Measurements from ENCODE around the gene LRRC4B. TPM values are rescaled to one million over a fixed set of nuclear protein-coding genes. Genes with fewer than 3 reads are reported as not detected.

LRRC4B gene
- total and polyA plus RNA-seq, 2 of the 8 experiments (the other 6 are each of a cell fraction or from before 2014, with no cell fraction given) = 13.4 to 21.2 TPM

GRCh38 chr19:50490991-50491472, 77.2 kb downstream of the LRRC4B start:
- no peak overlapping the region for H3K56ac ChIP-seq (replicated peaks; ENCODE audit: insufficient read length, low read depth, low read length)
- H2BK12ac ChIP-seq (ENCODE audit: low read depth, low read length) = no peak overlapping the region
- DNase-seq (ENCODE audit: low read depth in 1 of 2, low spot score in 2 of 2) (no peak), FAIRE-seq (no peak)
- ChIA-PET CTCF (ENCODE audit: partially characterized antibody) (interaction anchor here (0.6 to 2.2 kb wide), 6 partner anchors 12 to 259 kb away, joined by 3 to 7 read pairs (median 6); no protein-coding TSS in a partner anchor), POLR2A (ENCODE audit: partially characterized antibody) (interaction anchor here (1.2 to 2.7 kb wide), 3 partner anchors 9 to 15 kb away, joined by 3 to 12 read pairs (median 7); partner anchors contain the start of genes EMC10 and GARIN5A)
- H3K4me3 ChIP-seq (ENCODE audit: extremely low read depth in 1 of 4, insufficient read depth in 2 of 4, low read depth in 3 of 4, low read length in 4 of 4) = 0 out of 8 replicates have a peak overlapping the region, but pooled peaks of 1 of the 4 experiments have one; percentile 19
- no peak overlapping the region for H2BK15ac ChIP-seq (ENCODE audit: low read length)
- H3K36me3 ChIP-seq (ENCODE audit: control insufficient read depth in 2 of 4, insufficient read depth in 4 of 4, low read length in 3 of 4) = 0 out of 8 replicates have a peak, but pooled peaks cover 0 to 3% (median 0%) of the 10 kb centered on the region in 4 experiments
- H3K79me2 ChIP-seq (ENCODE audit: control insufficient read depth in 1 of 2, insufficient read depth in 2 of 2, low read length in 2 of 2) = no peaks in the 10 kb centered on the region
- H3K4me2 ChIP-seq (ENCODE audit: insufficient read depth in 1 of 2, low read depth in 2 of 2, low read length in 2 of 2) = peak overlapping the region; percentile 40 to 63; a peak in 2 of 4 replicates
- H3K14ac ChIP-seq (ENCODE audit: insufficient read length) = no peak overlapping the region
- H4K5ac ChIP-seq (ENCODE audit: insufficient read length, low read depth, low read length) = no peak overlapping the region
- H2BK20ac ChIP-seq (ENCODE audit: low read length) = no peak overlapping the region
- no peak overlapping the region for H4K8ac ChIP-seq (ENCODE audit: extremely low read depth, insufficient read depth, low read length)
- H3K4me1 ChIP-seq (replicated peaks in 1 of 4; ENCODE audit: control insufficient read depth in 3 of 4, insufficient read depth in 4 of 4, low read length in 3 of 4) = peaks cover 0 to 17% (median 9%) of the 10 kb centered on the region in 4 experiments; a peak in 5 of 7 replicates
- H3K9ac ChIP-seq (replicated peaks in 1 of 4; ENCODE audit: extremely low read depth in 1 of 4, low read depth in 3 of 4, low read length in 3 of 4) = no peak overlapping the region
- no peak overlapping the region for H2BK120ac ChIP-seq (replicated peaks; ENCODE audit: low read depth, low read length)
- peaks cover 8% of the 10 kb centered on the region in 2 experiments for H3K9me3 ChIP-seq (ENCODE audit: insufficient read depth in 2 of 2, low read depth in 1 of 2, low read length in 1 of 2)
- peaks cover 3% of the 10 kb centered on the region; the same call in 1 of the 2 replicates for H3K23me2 ChIP-seq (ENCODE audit: low read depth, low read length)
- WGBS, 2 experiments (ENCODE audit: extremely low coverage in 1 of 2, insufficient coverage in 1 of 2, insufficient read length in 1 of 2, insufficient replicate concordance in 2 of 2, low coverage in 1 of 2, low lambda C conversion rate in 2 of 2, missing lambda C conversion rate in 1 of 2) = 72% methylated on average over 18 of the region's 26 CpGs; no CpG with 5 or more reads in 1 of the 2 experiments
- no peak overlapping the region for H3K18ac ChIP-seq (ENCODE audit: extremely low read depth, low read length)
- no peaks in the 10 kb centered on the region for H4K20me1 ChIP-seq (replicated peaks in 1 of 2; ENCODE audit: control insufficient read depth in 1 of 2, insufficient read depth in 2 of 2, low read length in 2 of 2)
- H2AFZ ChIP-seq (ENCODE audit: low read length) = no peak overlapping the region
- H3K4ac ChIP-seq (replicated peaks; ENCODE audit: insufficient read length, low read depth, low read length) = peak overlapping the region; percentile 3
- H3K27ac ChIP-seq (ENCODE audit: low read depth, low read length) = no peak overlapping the region
- H3K23ac ChIP-seq (ENCODE audit: insufficient read length) = no peak overlapping the region
- no peak overlapping the region for H4K91ac ChIP-seq (replicated peaks; ENCODE audit: insufficient read length, low read length)
- peak overlapping the region; percentile 18; the same call in 1 of the 2 replicates for H2AK5ac ChIP-seq (ENCODE audit: low read depth, low read length)
- peaks cover 10 to 72% (median 56%) of the 10 kb centered on the region in 4 experiments for H3K27me3 ChIP-seq (replicated peaks in 1 of 4; ENCODE audit: control insufficient read depth in 3 of 4, extremely low read depth in 1 of 4, insufficient read depth in 3 of 4, low read length in 3 of 4)
- no peaks in the 10 kb centered on the region for H3K79me1 ChIP-seq (ENCODE audit: low read depth, low read length)
- H2BK5ac ChIP-seq (ENCODE audit: low read depth, low read length) = no peak overlapping the region
- no peak for TF ChIP-seq ASH2L (IDR thresholded peaks at IDR 0.05; ENCODE audit: low read length)
- TF ChIP-seq SAP30 (IDR thresholded peaks at IDR 0.05; ENCODE audit: insufficient read depth, insufficient replicate concordance, low read length) = no peak
- TF ChIP-seq SP4 (IDR thresholded peaks at IDR 0.05; ENCODE audit: low read length) = no peak
